Neural progenitor cell (in vitro differentiated cells): ENCODE measurements around the gene MGAT4D. TPM values are rescaled to one million over a fixed set of nuclear protein-coding genes. Genes with fewer than 3 reads are reported as not detected.
"Not testable (repeated sequence)": the region's sequence is repeated elsewhere in the genome, so short reads cannot be mapped to it uniquely, and the experiment has no call there.

Source experiments
- DNase-seq: peaks from one replicate; pipeline ENCODE4 v3.0.0-alpha.2; 2016; ENCODE audit warnings: low spot score
- H2AFZ ChIP-seq: fragments of 200-600 bp; sonication (generic); replicated peaks from 2 replicates; pipeline ENCODE4 v1.6.1; 2016; ENCODE audit warnings: antibody characterized with exemption
- H3F3A ChIP-seq: fragments of 200-600 bp; sonication (generic); 2 replicates; pipeline ENCODE4 v1.6.1; 2016; ENCODE audit warnings: antibody characterized with exemption, low read depth
- H3K27ac ChIP-seq: fragments of 200-600 bp; sonication (generic); 2 replicates; pipeline ENCODE4 v1.5.1; 2016; ENCODE audit warnings: mild to moderate bottlenecking
- H3K27me3 ChIP-seq: fragments of 200-600 bp; sonication (generic); 2 replicates; pipeline ENCODE4 v1.6.1; 2016; ENCODE audit warnings: mild to moderate bottlenecking, moderate library complexity
- H3K36me3 ChIP-seq: fragments of 200-600 bp; sonication (generic); 2 replicates; pipeline ENCODE4 v1.5.1; 2016
- H3K4me1 ChIP-seq: fragments of 200-600 bp; sonication (generic); 2 replicates; pipeline ENCODE4 v1.6.1; 2016; ENCODE audit warnings: mixed run types
- H3K4me2 ChIP-seq: fragments of 200-600 bp; sonication (generic); 2 replicates; pipeline ENCODE4 v1.6.1; 2016
- H3K4me3 ChIP-seq: fragments of 200-600 bp; sonication (generic); 2 replicates; pipeline ENCODE4 v1.5.1; 2016
- H3K79me2 ChIP-seq: fragments of 200-600 bp; sonication (generic); 2 replicates; pipeline ENCODE4 v1.6.1; 2016; ENCODE audit warnings: low read depth
- H3K9ac ChIP-seq: fragments of 200-600 bp; sonication (generic); 2 replicates; pipeline ENCODE4 v1.6.1; 2016
- H3K9me3 ChIP-seq: fragments of 200-600 bp; sonication (generic); 2 replicates; pipeline ENCODE4 v1.5.1; 2016; ENCODE audit warnings: low read depth
- H4K20me1 ChIP-seq: fragments of 200-600 bp; sonication (generic); 2 replicates; pipeline ENCODE4 v1.6.1; 2016; ENCODE audit warnings: low read depth
- H3K27ac Mint-ChIP-seq: 3 replicates; pipeline ENCODE4 v1.8.0; 2021; ENCODE audit warnings: mixed read lengths
- H3K27me3 Mint-ChIP-seq: 2 replicates; pipeline ENCODE4 v1.8.0; 2022; ENCODE audit warnings: low read depth, mild to moderate bottlenecking, inconsistent platforms, moderate library complexity, mixed read lengths; ENCODE audit not compliant: insufficient read depth
- H3K36me3 Mint-ChIP-seq: 3 replicates; pipeline ENCODE4 v1.8.0; 2021; ENCODE audit warnings: mixed read lengths
- H3K4me1 Mint-ChIP-seq: 3 replicates; pipeline ENCODE4 v1.8.0; 2021; ENCODE audit warnings: mixed read lengths
- H3K4me3 Mint-ChIP-seq: 3 replicates; pipeline ENCODE4 v1.8.0; 2021; ENCODE audit warnings: mild to moderate bottlenecking, moderate library complexity, mixed read lengths
- H3K9me3 Mint-ChIP-seq: 3 replicates; pipeline ENCODE4 v1.8.0; 2020; ENCODE audit warnings: mixed read lengths
- CTCF ChIP-seq: fragments of 200-600 bp; sonication (generic); IDR thresholded peaks from 2 replicates; pipeline ENCODE4 v1.5.1; 2017; ENCODE audit warnings: antibody characterized with exemption, mild to moderate bottlenecking
- EZH2 ChIP-seq: fragments of 200-600 bp; sonication (generic); IDR thresholded peaks from 2 replicates; pipeline ENCODE4 v1.6.1; 2017; ENCODE audit warnings: antibody characterized with exemption, mild to moderate bottlenecking, moderate library complexity
- EZH2phosphoT487 ChIP-seq: fragments of 200-600 bp; sonication (generic); IDR thresholded peaks from 2 replicates; pipeline ENCODE4 v1.6.1; 2017; ENCODE audit warnings: antibody characterized with exemption
- total RNA-seq: library from RNA; depleted of rRNA; stranded (reverse); fragments of >200 nt; gene quantifications from 2 replicates; pipeline ENCODE4 v1.2.3, GENCODE V29; 2015; ENCODE audit warnings: low replicate concordance

MGAT4D gene
- total RNA-seq, 1 donor from 2014 or later = not detected

GRCh38 chr4:140448162-140448561 lies 49.9 kb downstream of the MGAT4D start:
- Histone ChIP-seq H3K79me2 (no peaks in the 10 kb centered on the region), H3K9ac (no peak overlapping the region), H2AFZ (no peak overlapping the region), H3K27ac (no peak overlapping the region), H3K27me3 (peaks cover 9% of the 10 kb centered on the region), H3K4me3 (no peak overlapping the region), H3K9me3 (no peaks in the 10 kb centered on the region), H3F3A (no peaks in the 10 kb centered on the region), H3K4me2 (no peak overlapping the region), H3K4me1 (no peaks in the 10 kb centered on the region), H3K36me3 (no peaks in the 10 kb centered on the region), H4K20me1 (no peaks in the 10 kb centered on the region)
- no peak overlapping the region for H3K27ac Mint-ChIP-seq
- TF ChIP-seq CTCF = no peak
- TF ChIP-seq EZH2phosphoT487 = no peak
- TF ChIP-seq EZH2 = no peak
- no peaks in the 10 kb centered on the region for H3K9me3 Mint-ChIP-seq
- H3K27me3 Mint-ChIP-seq = peaks cover 4% of the 10 kb centered on the region
- no peak overlapping the region for H3K4me3 Mint-ChIP-seq
- no peaks in the 10 kb centered on the region for H3K4me1 Mint-ChIP-seq
- DNase-seq = no peak
- H3K36me3 Mint-ChIP-seq = no peaks in the 10 kb centered on the region

GRCh38 chr4:140444347-140444746 lies 53.7 kb downstream of the MGAT4D start:
- H3K4me3 Mint-ChIP-seq, H3K27ac Mint-ChIP-seq, H3K9me3 ChIP-seq, H3K4me2 ChIP-seq, DNase-seq, H3K4me1 ChIP-seq, H3K27me3 ChIP-seq, H2AFZ ChIP-seq, H3K79me2 ChIP-seq, H3K27me3 Mint-ChIP-seq, H3K4me1 Mint-ChIP-seq, H3K4me3 ChIP-seq, H3K9ac ChIP-seq, H3F3A ChIP-seq, H3K36me3 Mint-ChIP-seq, H4K20me1 ChIP-seq, H3K27ac ChIP-seq, H3K36me3 ChIP-seq, H3K9me3 Mint-ChIP-seq: not testable (repeated sequence)

GRCh38 chr4:140439644-140440142 lies 58.4 kb downstream of the MGAT4D start:
- Mint-ChIP-seq H3K4me1 (no peaks in the 10 kb centered on the region), H3K27me3 (peaks cover under 1% of the 10 kb centered on the region), H3K9me3 (no peaks in the 10 kb centered on the region), H3K27ac (no peak overlapping the region), H3K4me3 (no peak overlapping the region), H3K36me3 (no peaks in the 10 kb centered on the region)
- TF ChIP-seq EZH2 (no peak), CTCF (no peak), EZH2phosphoT487 (no peak)
- Histone ChIP-seq H3K27me3 (peaks cover 10% of the 10 kb centered on the region), H3K4me3 (no peak overlapping the region), H3K79me2 (no peaks in the 10 kb centered on the region), H3K27ac (no peak overlapping the region), H2AFZ (no peak overlapping the region), H3K36me3 (no peaks in the 10 kb centered on the region), H3K4me2 (no peak overlapping the region), H3F3A (no peaks in the 10 kb centered on the region), H3K9ac (no peak overlapping the region), H4K20me1 (no peaks in the 10 kb centered on the region), H3K4me1 (no peaks in the 10 kb centered on the region), H3K9me3 (no peaks in the 10 kb centered on the region)
- no peak for DNase-seq

GRCh38 chr4:140427919-140428471 lies 70.1 kb downstream of the MGAT4D start:
- H3K36me3 Mint-ChIP-seq = peaks cover 5% of the 10 kb centered on the region
- H3K4me1 Mint-ChIP-seq = peaks cover 12% of the 10 kb centered on the region
- H3K27ac Mint-ChIP-seq = peak overlapping the region; percentile 29
- Histone ChIP-seq H3F3A (peaks cover 19% of the 10 kb centered on the region), H3K4me1 (peaks cover 13% of the 10 kb centered on the region), H3K9me3 (no peaks in the 10 kb centered on the region), H3K4me3 (peak overlapping the region; percentile 74), H3K27me3 (peaks cover 6% of the 10 kb centered on the region), H4K20me1 (no peaks in the 10 kb centered on the region), H3K4me2 (peak overlapping the region; percentile 91), H3K27ac (no peak overlapping the region), H3K9ac (no peak overlapping the region), H3K36me3 (no peaks in the 10 kb centered on the region), H3K79me2 (peaks cover 9% of the 10 kb centered on the region), H2AFZ (peak overlapping the region; percentile 29)
- H3K4me3 Mint-ChIP-seq = peak overlapping the region; percentile 91
- peaks cover 2% of the 10 kb centered on the region for H3K9me3 Mint-ChIP-seq
- TF ChIP-seq EZH2 = peak; percentile 10
- TF ChIP-seq CTCF = no peak
- peaks cover 4% of the 10 kb centered on the region for H3K27me3 Mint-ChIP-seq
- no peak for DNase-seq
